Amygdala (tissue), 56 donors: ENCODE results near the gene RNU5B-1.

ENCODE experiments used
- DNase-seq, 56 donors: peaks; one replicate each; lab custom pipeline; 2025; lab: John Stamatoyannopoulos, UW

Gene RNU5B-1

DNA sequence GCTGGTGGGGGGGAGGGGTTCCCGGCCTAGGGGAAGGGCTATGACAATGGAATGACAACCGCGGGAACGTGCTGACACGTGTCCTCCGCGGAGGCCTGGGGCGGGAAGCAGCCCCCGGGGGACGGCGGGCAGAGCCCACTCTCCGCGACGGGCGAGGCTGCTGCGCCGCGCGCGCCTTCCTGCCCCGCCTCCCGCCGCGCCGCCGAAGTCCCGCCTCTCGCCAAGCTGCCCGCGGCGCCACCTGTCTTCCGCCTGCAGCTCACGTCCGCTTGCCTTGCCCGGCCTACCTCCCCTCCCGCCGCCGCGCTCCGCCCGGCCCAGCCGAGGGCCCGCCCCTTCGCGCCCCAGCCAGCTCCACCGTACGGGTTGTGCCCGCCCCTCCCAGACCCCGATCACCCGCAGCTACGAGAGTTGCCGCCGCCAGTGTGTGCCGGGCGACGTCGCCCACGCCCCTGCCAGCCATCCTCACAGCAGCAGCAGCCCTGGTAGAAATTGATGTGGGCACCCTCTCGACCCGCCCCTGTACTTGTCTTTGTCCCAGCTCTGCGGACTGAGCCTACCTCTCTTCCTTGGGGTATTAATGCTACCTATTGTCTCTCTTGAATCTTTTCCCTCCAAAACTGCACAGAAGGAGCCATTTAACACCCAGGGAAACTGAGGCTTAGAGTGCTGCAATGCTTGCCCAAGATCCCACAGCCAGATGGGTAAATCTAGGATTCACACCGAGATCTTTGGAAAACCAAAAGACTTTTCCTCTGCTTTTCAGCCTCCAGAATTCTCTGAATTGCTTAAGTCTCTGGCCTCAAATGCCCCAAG is 17.6 kb upstream of the RNU5B-1 start, which contains the start of gene PARP16:
Gene PARP16 (minus strand): TSS at position 180 of the 816 bp plus-strand sequence. CDS start 457 bp downstream, outside the sequence.
- DNase-seq: peak; percentile 7 to 94 (median 80)

DNA sequence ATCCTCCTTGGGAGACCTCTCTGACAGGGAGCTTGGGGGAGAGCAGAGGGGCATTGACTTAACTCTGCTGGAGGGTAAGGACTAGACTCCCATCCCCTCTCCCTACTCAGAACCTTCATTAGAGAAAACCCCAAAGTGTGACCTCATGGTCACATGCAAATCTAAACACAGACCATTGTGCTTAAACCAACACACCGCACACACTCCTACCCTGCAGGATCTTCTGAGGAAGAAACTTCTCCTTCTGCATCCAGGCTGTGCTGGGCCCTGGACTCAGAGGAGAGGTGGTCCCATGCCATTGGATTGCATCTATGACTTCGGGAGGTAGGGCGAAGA is 17.0 kb upstream of the RNU5B-1 start:
- no peak for DNase-seq

DNA sequence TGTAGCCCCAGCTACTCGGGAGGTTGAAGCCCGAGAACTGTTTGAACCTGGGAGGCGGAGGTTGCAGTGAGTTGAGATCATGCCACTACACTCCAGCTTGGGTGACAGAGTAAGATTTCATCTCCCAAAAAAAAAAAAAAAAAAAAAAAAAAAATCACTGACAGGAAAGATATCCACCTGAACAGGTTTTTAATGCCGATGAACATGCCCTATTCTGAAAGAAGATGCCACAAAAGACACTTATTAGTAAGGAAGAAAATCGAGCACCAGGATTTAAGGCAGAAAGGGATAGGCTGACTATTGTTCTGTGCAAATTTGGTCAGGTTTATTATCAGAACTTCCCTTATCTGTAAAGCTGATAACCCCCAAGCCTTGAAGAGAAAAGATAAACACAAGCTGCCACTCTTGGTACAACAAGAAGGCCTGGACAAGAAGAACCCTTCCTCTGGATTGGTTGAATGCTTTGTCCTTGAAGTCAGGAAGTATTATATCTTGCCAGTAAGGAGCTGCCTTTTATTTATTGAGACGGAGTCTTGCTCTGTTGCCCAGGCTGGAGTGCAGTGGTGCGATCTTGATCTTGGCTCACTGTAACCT is 15.1 kb upstream of the RNU5B-1 start:
- DNase-seq: no peak

DNA sequence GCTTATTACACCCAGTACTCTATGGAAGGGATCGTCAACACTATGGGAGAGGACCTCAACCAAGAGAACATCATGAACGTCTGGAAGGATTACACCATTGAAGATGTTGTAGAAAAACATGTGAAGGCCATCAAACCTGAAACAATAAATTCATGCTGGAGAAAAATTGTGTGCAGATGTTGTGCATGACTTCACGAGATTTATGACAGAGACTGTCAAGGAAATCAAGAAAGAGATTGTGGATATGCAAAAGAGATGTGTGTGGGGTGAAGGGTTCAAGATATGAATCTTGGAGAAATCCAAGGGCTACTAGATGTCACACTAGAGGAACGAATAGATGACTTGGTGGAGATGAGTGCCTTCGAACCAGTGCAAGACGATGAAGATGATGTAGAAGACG is 14.2 kb upstream of the RNU5B-1 start:
- DNase-seq: no peak

DNA sequence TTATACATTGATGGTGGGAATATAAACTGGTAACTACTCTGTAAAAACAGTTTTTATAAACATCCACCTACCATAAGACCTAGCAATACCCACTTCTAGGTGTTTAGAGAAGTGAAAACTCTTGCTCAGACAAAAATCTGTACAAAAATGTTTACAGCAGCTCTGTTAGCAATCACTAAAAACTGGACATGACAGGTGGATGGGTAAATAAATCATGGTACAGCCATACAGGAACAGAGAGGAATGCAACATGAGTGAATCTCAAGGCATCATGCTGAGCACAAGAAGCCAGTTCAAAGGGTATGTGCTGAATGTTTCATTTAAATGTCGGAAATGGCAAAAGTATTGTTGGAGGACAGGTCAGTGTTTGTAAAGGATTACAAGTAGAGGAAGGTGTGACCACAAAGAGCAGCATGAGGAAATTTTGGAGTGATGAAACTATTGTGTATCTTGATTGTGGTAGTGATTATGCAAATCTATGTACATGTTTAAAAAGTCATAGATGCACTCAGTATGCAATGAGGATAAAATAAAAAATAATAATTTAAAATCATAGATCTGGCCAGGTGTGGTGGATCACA is 11.4 kb upstream of the RNU5B-1 start:
- no peak for DNase-seq

DNA sequence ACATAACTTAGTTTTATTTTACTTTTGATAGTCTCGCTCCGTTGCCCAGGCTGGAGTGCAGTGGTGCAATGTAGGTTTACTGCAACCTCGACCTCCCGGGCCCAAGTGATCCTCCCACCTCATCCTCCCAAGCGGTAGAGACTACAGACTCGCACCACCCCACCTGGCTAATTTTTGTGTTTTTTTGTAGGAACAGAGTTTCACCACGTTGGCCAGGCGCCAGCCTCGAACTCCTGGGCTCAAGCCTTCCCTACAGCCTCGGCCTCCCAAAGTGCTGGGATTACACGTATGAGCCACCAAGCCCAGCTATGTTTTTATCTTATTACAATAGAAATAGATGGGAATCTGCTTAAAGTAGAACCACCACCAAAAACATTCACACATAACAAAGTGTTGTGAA is 5.7 kb upstream of the RNU5B-1 start:
- DNase-seq: no peak

DNA sequence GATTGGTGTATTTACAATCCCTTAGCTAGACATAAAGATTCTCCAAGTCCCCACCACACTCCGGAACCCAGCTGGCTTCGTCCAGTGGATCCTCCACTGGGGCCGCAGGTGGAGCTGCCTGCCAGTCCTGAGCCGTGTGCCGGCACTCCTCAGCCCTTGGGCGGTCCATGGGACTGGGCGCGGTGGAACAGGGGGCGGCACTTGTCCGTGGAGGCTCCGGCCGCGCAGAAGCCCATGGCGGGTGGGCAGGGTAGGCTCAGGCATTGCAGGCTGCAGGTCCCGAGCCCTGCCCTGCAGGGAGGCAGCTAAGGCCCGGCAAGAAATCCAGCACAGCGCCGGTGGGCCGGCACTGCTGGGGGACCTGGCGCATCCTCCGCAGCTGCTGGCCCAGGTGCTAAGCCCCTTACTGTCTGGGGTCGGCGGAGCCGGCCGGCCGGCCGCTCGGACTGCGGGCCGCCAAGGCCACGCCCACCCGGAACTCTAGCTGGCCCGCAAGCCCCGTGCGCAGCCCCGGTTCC is 3.5 kb upstream of the RNU5B-1 start:
- DNase-seq: no peak

DNA sequence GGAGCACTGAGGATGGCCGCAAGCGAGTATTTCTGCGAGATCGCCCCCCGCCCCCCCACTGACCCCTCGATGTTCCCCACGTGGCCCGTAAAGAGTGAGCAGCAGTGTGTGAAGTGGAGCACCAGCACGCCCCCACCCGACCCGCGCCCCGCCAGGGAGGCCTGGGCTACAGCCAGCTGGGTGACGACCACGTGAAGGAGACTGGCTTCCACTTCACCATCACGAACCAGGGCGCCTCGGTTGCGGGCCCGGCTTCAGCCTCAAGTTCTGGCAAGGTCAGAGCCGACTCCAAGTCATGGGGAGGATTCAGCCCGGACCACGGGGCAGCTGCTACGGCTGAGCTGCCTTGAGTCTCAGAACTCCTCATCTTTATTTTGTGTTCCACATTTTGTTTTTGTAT is 2.4 kb upstream of the RNU5B-1 start:
- DNase-seq: peak in 10 of 56 donors; percentile 8 to 37 (median 22)

DNA sequence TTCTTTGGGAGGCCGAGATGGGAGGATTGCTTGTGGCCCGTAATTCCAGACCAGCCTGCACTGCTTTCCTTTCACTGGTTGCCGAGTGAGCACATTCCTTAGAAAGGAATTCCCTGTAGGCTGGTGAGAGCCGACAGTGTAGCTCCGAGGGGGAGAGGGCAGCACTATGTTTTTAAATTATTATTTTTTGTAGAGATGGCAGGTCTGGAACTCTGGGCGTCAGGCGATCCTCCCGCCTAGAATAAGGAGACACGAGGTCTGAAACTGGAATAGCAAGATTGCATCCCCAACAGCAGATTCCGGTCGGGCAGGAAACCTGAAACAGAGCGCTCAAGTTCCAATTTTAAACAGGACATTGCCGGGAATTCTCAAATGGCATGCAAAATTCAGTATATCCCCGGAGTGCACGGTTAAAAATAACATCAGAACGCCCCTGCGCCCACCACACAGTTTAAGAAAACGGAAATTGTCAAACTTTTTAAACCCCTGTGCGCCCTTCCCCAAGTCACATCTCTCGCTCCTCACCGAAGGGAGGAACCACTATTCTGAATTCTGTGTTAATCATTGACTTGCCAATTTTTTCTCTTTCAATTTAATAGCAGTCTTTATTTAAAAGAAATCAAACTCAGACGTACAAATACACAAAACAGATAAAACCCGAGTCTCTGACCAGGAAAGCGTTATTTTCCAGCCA is 643 bp upstream of the RNU5B-1 start:
- peak in 41 of 56 donors; percentile 8 to 82 (median 38) for DNase-seq

DNA sequence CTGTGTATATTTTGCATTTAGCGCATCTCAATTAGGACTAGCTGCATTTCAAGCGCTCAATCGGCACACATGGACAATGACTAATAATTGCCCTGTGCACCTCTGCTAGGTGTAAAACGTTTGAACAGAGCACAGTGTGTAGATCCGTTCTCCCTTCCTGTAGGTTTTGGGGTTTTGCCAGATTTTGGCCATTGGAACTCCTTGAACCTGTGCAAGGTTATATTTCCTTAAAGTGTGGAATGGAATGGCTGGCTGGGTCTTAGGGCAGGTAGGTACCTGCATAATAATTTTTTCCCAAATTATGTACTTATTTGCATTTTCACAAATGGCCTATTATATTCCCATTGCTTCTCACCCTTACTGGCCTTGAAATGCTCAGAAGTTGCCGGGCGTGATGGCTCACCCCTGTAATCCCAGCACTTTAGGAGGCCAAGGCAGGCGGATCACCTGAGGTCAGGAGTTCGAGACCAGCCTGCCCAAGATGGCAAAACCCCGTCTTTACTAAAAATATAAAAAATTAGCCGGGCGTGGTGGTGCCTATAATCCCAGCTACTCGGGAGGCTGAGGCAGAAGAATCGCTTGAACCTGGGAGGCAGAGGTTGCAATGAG is 777 bp downstream of the RNU5B-1 start:
- peak in 1 of 56 donors; percentile 65 for DNase-seq

DNA sequence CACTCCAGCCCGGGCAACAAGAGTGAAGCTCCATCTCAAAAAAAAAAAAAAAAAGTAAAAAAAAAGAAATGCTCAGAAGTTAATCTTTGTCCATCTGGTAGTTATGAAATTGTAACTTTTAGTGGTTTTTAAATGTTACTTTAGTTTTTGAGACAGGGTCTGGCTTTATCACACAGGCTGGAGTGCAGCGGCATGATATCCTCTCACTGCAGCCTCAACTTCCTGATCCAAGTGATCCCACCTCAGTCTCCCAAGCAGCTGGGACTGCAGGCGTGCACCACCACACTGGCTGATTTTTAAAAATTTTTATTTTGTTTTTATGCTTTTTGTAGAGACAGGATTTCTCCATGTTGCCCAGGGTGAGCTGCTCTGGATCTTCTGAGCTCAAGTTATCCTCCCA is 1.3 kb downstream of the RNU5B-1 start:
- DNase-seq: no peak

DNA sequence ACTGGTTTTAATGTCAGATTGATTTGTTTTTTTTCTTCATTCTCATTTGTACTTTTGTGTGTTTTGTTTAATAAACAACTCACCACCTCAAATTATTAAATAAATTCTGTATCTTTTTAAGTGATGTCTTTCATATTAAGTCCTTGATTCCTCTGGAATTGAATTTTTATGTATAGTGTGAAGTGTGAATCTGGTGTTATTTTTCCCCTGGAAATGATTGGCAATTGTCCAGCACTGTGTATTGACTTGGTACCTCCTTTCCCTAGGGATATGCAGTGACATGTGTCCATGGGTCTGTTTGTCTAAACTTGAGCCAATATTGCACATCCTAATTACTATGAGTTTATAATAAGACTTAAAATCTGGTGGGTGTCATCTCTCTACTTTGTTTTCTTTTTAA is 2.1 kb downstream of the RNU5B-1 start:
- no peak for DNase-seq

DNA sequence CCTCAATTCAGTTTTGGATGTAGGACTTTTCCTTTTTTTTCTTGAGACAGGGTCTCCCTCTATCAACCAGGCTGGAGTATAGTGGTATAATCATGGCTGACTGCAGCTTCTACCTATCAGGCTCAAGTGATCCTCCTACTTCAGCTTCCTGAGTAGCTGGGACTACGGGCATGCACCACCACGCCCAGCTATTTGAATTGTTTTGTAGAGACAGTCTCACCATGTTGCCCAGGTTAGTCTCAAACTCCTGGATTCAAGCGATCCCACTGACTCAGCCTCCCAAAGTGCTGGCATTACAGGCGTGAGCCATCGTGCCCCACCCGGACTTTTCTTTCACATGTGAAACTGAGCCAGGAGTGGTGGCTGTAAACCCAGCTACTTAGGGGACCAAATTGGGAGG is 3.5 kb downstream of the RNU5B-1 start:
- no peak for DNase-seq

DNA sequence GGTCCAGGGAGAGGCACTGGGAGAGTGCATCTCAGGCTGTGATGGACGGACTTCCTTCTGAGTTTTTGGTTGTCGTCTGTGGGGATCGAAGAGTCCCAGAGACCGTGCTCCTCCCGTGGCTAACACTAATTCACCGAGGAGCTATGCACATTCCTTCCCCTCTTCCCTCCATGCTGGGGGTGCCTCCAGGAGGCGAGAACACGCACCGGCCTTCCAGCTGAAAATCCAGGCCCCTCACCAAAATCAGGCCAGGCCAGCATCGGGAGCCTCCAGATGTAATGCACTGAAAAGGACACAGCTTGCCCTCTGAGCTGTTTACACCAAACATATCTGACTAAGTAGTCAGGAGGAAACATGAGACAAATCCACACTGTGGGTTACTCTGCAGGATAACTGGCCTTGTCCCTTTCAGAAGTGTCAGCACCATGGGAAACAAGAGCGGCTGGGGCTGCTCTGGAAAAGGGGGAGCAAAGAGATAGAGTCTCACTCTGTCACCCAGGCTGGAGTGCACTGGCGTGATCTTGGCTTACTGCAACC is 5.5 kb downstream of the RNU5B-1 start:
- no peak for DNase-seq

DNA sequence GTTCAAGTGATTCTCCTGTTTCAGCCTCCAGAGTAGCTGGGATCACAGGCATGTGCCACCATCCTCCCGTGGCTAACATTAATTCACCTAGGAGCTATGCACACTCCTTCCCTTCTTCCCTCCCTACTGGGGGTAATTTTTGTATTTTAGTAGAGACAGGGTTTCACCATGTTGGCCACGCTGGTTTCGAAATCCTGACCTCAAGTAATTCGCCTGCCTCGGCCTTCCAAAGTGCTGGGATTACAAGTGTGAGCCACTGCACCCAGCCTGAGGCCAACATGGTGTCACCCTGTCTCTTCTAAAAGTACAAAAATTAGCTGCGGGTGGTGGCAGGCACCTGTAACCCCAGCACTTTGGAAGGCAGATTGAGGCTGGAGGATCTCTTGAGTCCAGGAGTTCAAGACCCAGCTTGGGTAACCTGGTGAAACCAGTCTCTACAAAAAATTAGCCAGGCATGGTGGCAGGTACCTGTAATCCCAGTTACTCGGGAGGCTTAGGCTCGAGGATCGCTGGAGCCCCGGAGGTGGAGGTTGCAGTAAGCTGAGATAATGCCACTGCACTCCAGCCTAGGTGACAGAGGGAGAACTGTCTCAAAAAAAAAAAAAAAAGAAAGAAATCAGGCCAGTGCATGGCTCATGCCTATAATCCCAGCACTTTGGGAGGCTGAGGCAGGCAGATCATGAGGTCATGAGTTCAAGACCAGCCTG is 6.1 kb downstream of the RNU5B-1 start:
- DNase-seq: no peak

DNA sequence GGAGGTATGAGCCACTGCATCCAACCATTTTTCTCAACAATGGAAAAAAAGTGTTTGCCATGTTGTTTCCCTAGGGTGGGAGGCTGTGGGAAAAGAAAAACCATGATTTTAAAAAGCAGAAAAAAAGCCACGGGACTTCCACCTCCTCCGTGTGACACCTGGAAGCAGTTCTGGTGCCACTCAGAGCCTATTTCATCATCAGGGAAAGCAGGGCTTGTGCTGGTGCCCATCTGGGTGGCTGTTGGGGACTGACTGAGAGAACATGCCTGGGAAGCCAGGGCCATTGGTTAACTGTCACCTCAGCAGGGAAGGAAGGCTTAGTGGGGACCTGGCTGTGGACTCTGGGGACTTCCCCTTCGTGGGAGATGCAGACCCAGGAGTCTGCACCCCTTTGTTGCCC is 7.3 kb downstream of the RNU5B-1 start:
- no peak for DNase-seq

DNA sequence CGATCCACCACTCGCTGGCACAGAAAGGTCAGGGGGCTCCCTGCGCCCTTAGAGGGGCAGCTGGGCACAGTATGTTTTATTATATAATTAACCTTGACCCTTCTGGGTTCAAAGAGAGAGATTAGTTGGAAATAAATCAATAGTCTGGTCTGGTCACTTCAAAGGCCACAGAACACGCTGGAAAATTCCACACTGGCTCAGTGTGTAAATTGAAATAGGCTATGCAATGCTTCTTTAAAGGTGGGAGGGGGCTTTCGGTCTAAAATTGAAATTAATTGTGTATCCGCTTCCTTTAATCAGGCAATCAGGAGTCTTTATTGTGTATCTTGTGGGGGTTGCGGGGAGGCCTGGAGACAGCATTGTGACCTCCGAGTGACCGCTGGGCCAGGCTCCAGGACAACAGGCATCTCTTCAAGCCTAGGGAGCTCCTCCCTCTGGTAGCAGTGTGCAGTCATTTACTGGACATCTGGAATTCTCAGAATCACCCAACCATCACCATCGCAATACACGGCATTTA is 8.0 kb downstream of the RNU5B-1 start:
- peak in 30 of 56 donors; percentile 10 to 73 (median 39) for DNase-seq

DNA sequence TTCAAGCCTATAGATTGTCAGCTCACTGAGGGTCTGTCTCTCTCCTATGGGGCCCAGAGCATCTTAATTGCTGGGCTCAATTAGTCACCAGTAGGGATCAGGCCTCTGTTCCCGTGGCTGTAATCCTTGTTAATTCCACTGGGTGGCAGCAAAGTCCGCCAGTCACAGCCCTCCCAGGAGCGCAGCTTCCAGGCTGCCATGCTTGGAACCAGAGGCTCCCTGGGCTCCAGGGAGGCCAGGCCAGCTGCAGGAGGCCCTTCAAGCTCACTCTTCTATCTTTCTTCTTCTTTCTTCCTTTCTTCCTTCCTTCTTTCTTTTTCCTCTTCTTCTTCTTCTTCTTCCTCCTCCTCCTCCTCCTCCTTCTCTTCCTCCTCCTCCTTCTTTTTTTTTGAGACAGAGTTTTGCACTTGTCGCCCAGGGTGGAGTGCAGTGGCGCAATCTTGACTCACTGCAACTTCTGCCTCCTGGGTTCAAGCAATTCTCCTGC is 14.4 kb downstream of the RNU5B-1 start:
- peak in 55 of 56 donors; percentile 13 to 89 (median 68) for DNase-seq

DNA sequence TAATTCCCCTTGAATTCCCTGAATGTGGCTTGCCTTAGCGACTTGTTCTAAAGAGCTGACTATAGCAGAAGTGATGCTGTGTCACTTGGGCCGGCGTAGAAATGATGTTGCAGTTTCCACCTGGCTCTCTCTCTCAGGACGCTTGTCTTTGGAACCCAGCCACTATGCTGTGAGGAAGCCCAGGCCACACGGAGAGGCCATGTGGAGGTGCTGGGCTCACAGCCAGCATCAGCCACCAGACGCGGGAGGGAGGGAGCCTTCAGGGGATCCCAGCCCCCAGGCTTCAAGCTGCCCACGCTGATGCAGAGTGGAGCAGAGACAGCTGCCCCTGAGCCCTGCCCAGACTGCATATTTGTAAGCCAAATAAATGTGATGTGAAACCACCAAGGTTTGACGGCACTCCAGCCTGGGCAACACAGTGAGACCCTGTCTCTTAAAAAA is 18.6 kb downstream of the RNU5B-1 start:
- DNase-seq: peak in 23 of 56 donors; percentile 10 to 62 (median 28)
